HEK293T (cell line): Measurements from ENCODE around the gene SDHA.
"Not testable (repeated sequence)": the region's sequence is repeated elsewhere in the genome, so short reads cannot be mapped to it uniquely, and the experiment has no call there.

Source experiments
- BHLHE40 ChIP-seq: fragments of 450-650 bp; IDR thresholded peaks from 2 replicates; pipeline ENCODE4 v1.6.1; 2016; ENCODE audit warnings: mild to moderate bottlenecking, moderate library complexity, borderline replicate concordance
- ELF4 ChIP-seq: fragments of 450-650 bp; IDR thresholded peaks from 2 replicates; pipeline ENCODE4 v1.6.1; 2017; ENCODE audit warnings: antibody characterized with exemption
- FOXK2 ChIP-seq: fragments of 450-650 bp; IDR thresholded peaks from 2 replicates; pipeline ENCODE4 v1.6.1; 2016; ENCODE audit warnings: mild to moderate bottlenecking
- FOXM1 ChIP-seq: fragments of 450-650 bp; IDR thresholded peaks from 2 replicates; pipeline ENCODE4 v1.6.1; 2017; ENCODE audit warnings: mild to moderate bottlenecking, borderline replicate concordance
- HDGF ChIP-seq: fragments of 450-650 bp; IDR thresholded peaks from 2 replicates; pipeline ENCODE4 v1.6.1; 2017; ENCODE audit warnings: antibody characterized with exemption, borderline replicate concordance
- SP1 ChIP-seq: fragments of 450-650 bp; IDR thresholded peaks from 2 replicates; pipeline ENCODE4 v1.6.1; 2017
- TARDBP ChIP-seq: fragments of 450-650 bp; IDR thresholded peaks from 2 replicates; pipeline ENCODE4 v1.6.1; 2016
- ZNF384 ChIP-seq: fragments of 450-650 bp; IDR thresholded peaks from 2 replicates; pipeline ENCODE4 v1.6.1; 2016

DNA sequence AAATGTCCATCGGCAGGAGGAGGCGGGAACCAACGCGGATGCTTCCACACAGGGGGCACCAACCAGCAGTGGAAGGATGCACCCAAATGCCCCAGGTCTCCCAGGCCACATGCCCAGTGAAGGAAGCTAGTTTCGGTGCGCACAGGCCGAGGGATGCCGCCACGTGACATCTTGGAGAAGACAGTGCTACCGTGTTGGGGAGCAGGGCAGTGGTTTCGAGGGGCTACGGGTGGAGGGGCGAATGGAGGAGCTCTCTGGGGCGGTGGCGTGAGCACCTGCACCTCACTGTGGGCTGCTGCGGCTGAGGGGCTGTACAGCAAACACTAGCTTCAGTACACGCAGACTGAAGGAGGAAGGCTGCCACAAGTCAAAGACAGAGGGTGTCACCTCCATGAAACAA lies 76.7 kb downstream of the SDHA start:
- TF ChIP-seq BHLHE40, FOXM1, TARDBP, SP1, ZNF384, ELF4, FOXK2, HDGF: not testable (repeated sequence)
